ENCODE results near the gene SOHLH1. TPM values are rescaled to one million over a fixed set of nuclear protein-coding genes. Genes with fewer than 3 reads are reported as not detected.

SOHLH1 gene
- polyA plus RNA-seq, 1 experiment, result not detected

DNA sequence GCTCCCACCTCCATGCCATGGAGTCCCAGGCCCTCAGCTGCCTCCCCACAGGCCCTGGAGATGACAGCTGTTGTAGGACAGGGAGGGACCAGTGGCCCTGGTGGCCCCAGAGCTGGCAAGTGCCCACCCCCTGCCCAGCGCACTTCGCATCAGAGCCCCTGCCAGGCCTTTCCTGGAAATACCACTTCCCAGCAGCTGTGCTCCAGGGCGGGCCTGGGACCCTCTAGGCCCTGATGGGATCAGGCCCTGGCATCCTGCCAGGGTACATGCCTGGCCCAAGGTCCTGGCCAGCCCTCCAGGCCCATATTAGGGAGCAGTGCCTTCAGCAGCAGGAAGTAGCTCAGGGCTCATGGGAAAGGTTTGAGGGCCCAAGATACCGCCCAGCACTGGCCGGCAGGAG is 5.2 kb upstream of the SOHLH1 start:
- no peak overlapping the region for H3K27ac ChIP-seq (ENCODE audit: low read depth, low read length)
- no peak overlapping the region for H3K4me3 ChIP-seq (ENCODE audit: low read depth, low read length)
- no peak for DNase-seq (ENCODE audit: low read depth, low spot score)
- TF ChIP-seq, protein P1, sequence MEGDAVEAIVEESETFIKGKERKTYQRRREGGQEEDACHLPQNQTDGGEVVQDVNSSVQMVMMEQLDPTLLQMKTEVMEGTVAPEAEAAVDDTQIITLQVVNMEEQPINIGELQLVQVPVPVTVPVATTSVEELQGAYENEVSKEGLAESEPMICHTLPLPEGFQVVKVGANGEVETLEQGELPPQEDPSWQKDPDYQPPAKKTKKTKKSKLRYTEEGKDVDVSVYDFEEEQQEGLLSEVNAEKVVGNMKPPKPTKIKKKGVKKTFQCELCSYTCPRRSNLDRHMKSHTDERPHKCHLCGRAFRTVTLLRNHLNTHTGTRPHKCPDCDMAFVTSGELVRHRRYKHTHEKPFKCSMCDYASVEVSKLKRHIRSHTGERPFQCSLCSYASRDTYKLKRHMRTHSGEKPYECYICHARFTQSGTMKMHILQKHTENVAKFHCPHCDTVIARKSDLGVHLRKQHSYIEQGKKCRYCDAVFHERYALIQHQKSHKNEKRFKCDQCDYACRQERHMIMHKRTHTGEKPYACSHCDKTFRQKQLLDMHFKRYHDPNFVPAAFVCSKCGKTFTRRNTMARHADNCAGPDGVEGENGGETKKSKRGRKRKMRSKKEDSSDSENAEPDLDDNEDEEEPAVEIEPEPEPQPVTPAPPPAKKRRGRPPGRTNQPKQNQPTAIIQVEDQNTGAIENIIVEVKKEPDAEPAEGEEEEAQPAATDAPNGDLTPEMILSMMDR (IDR thresholded peaks at IDR 0.05; ENCODE audit: low read depth, low read length), result no peak
- ChIA-PET POLR2A (no interaction called here), CTCF (interaction anchor here (1.2 kb wide), 1 partner anchor 418 kb away, joined by 3 read pairs; no protein-coding TSS in a partner anchor)
- H3K27me3 ChIP-seq (ENCODE audit: control insufficient read depth, insufficient read depth, low read length), result peaks cover 14% of the 10 kb centered on the region
- no peaks in the 10 kb centered on the region; the same call in 1 of the 2 replicates for H3K9me3 ChIP-seq (ENCODE audit: control insufficient read depth, insufficient read depth, low read length)

DNA sequence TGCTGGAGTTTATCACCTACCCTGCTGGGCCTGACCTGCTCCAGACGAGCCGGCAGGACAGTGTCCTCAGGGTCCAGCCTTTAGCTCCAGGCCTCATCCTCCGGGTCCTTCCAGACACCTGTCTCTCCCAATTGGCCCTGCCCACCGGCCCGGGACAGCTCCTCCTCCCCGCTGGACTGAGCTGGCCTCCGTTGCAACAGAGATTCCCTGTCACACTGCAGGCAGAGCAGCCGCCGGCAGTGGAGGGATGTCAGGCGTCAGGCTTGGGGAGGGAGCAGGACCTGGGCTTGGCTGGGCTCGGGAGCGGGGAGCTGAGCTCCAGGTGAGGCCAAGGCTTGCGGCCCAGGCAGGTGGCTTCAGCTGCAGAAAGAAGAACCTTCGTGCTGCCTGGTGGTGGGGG is 4.4 kb upstream of the SOHLH1 start:
- TF ChIP-seq, protein P1 (IDR thresholded peaks at IDR 0.05; ENCODE audit: low read depth, low read length), result no peak
- no peak overlapping the region for H3K4me3 ChIP-seq (ENCODE audit: low read depth, low read length)
- H3K27me3 ChIP-seq (ENCODE audit: control insufficient read depth, insufficient read depth, low read length), result peaks cover 14% of the 10 kb centered on the region
- H3K27ac ChIP-seq (ENCODE audit: low read depth, low read length), result no peak overlapping the region
- ChIA-PET POLR2A (no interaction called here), CTCF (interaction anchor here (1.2 kb wide), 1 partner anchor 419 kb away, joined by 3 read pairs; no protein-coding TSS in a partner anchor)
- H3K9me3 ChIP-seq (ENCODE audit: control insufficient read depth, insufficient read depth, low read length), result no peaks in the 10 kb centered on the region; the same call in 1 of the 2 replicates
- no peak for DNase-seq (ENCODE audit: low read depth, low spot score)

DNA sequence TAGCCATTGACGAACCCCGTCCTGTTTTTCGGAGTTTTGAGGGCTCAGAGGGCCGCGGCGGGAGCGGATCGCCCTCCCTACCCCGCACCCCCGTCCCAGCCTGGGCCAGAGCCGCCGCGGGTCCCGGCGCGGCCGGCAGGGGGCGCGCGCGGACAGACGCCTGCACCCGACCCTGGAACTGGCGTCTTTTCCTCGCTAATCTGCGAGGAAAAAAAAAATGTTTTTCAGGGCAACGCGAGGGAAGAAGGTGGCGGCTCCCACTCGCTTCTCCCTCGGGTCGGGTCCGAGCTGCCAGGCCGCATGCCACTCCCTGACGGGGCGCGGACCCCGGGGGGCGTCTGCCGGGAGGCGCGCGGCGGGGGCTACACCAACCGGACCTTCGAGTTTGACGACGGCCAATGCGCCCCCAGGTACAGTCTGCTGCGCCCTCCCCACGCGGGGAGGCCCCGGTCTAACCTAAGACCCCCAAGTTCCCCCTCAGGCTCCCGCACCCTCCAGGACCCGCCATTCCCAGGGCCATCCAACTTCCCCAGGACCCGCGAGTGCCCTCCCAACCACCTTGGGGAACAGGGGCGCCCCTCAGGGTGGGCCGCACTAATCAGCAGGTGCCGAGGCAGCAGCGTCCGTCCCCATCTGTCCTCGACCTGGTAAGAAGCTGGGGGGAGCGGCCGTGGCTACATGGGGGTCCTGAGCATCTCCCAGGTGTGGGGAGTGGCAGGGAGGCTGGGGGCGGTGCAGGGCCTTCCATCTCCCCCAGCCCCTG is 2.9 kb upstream of the SOHLH1 start, which contains the start of gene KCNT1:
KCNT1 (plus strand) TSS at position 227 of the 763 bp plus-strand sequence; CDS start at position 301, 74 bp downstream.
- Histone ChIP-seq H3K9me3 (ENCODE audit: control insufficient read depth, insufficient read depth, low read length) (no peaks in the 10 kb centered on the region; the same call in 1 of the 2 replicates), H3K4me3 (ENCODE audit: low read depth, low read length) (peak within 1 kb of the TSS; percentile 27; the same call in 1 of the 2 replicates), H3K27ac (ENCODE audit: low read depth, low read length) (no peak within 1 kb of the TSS), H3K27me3 (ENCODE audit: control insufficient read depth, insufficient read depth, low read length) (peaks cover 10% of the 10 kb centered on the region)
- TF ChIP-seq, protein P1 (IDR thresholded peaks at IDR 0.05; ENCODE audit: low read depth, low read length), result peak; percentile 68
- POLR2A ChIA-PET, result no interaction called here
- CTCF ChIA-PET, result interaction anchor here (0.7 to 1.1 kb wide), 4 partner anchors 17 to 499 kb away, joined by 3 to 4 read pairs (median 3); no protein-coding TSS in a partner anchor
- DNase-seq (ENCODE audit: low read depth, low spot score), result no peak

DNA sequence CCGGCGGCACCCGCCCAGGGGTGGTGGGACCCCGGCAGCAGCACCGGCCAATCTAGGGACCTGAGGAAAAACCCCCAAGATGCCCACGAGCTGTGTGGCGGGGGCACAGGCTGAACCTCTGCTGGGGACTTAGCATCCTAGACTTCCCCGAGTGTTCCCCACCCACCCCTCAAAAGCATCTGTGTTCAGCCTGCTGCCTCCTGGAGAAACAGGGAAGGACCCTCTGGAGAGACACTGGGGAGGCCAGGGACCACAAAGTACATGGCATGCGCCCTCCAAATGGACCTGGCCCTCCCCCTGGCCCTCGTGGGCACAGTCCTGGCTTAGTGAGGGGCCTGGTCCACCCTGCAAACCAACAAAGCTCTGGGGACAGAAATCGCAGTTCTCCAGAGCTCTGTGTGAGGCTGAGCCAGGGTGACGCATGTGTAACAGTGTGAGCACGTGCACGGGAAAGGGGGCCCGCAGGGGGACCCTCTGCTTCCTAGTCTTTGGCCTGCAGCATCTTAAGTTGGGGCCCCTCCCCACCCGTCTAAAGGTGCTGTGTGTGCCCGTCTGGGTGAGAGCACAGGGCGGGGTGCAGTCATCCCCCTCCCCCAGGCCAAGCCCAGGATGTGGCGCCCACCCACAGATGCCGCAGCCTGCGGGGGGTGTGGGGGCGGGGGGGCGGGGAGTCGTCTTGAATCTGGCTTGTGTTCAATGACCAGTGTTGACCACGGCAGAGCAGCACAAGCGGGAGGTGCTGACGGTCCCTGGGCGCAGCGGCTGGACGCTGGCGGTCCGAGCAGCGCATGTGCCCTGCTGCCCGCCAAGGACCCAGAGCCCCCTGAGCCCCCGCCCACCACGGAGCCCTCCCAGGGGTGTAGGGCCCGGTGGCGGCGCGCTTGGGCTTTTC is 2.0 kb upstream of the SOHLH1 start:
- peaks cover 10% of the 10 kb centered on the region for H3K27me3 ChIP-seq (ENCODE audit: control insufficient read depth, insufficient read depth, low read length)
- no peak for DNase-seq (ENCODE audit: low read depth, low spot score)
- ChIA-PET POLR2A (no interaction called here), CTCF (no interaction called here)
- H3K9me3 ChIP-seq (ENCODE audit: control insufficient read depth, insufficient read depth, low read length), result no peaks in the 10 kb centered on the region; the same call in 1 of the 2 replicates
- no peak overlapping the region for H3K27ac ChIP-seq (ENCODE audit: low read depth, low read length)
- TF ChIP-seq, protein P1 (IDR thresholded peaks at IDR 0.05; ENCODE audit: low read depth, low read length), result no peak
- peak overlapping the region; percentile 27; the same call in 1 of the 2 replicates for H3K4me3 ChIP-seq (ENCODE audit: low read depth, low read length)
